Esophagus squamous epithelium (tissue), 4 donors: Measurements from ENCODE around the gene SGCE.

Source experiments
- CTCF ChIP-seq, 6 experiments: fragments of 450-650 bp in 4 of 6; fragments of 200-600 bp in 2 of 6; sonication (generic) in 2 of 6; IDR thresholded peaks; one replicate each; pipeline ENCODE4 v1.5.1; 2016 to 2019; ENCODE audit warnings: antibody characterized with exemption in 6 of 6, mild to moderate bottlenecking in 4 of 6, moderate library complexity in 4 of 6
- POLR2A ChIP-seq, 4 donors: fragments of 450-650 bp; IDR thresholded peaks; one replicate each; pipeline ENCODE4 v1.6.1; 2017; ENCODE audit warnings: antibody characterized with exemption in 4 of 4, mild to moderate bottlenecking in 4 of 4, moderate library complexity in 3 of 4

DNA sequence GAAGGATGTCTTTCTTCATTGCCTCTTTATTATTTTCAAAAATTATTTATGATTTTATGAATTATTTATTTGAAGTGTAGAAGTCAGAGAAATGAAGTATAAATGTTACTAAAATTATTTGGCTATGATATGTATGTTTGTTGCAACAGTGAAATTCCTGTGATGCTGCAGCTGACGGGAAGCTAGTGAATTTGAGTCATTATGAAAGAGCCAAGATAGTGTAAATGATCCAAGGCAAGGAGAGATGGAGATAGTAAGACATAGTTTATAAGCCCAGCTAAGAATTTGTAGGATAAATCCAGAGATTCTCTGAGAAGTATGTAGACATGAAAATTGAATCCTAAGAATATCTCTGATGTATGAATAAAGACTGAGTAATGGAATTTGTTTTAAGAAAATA, 115.5 kb downstream of the SGCE start:
- no peak for TF ChIP-seq CTCF (IDR thresholded peaks at IDR 0.05)
- no peak for TF ChIP-seq POLR2A (IDR thresholded peaks at IDR 0.05)
